NCI-H1694 treated with DMSO at 0.1 percent for 48 hours (cell line): Measurements from ENCODE around the gene TTC17.
"Not testable (repeated sequence)": the region's sequence is repeated elsewhere in the genome, so short reads cannot be mapped to it uniquely, and the experiment has no call there.

ENCODE experiments used
- DNase-seq: peaks from one replicate; lab custom pipeline; 2025; lab: John Stamatoyannopoulos, UW

Gene TTC17

DNA sequence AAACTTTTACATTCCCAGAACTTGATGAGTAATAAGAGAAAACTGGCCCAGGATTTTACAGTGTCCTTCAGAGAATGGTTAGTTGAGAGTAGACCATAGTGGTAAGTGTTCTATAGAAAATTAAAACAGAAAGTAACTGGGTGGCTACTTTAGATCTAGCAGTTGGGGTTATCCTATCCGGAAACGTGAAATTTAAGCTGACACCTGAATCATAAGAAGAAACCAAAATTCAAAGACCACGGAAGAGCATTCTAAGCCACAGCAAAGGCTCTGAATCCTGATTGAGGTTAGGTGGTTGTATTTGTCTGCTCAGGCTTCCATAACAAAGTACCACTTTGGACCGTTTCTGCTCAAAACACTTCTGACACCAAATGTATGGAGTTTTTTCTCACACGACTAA, 34.0 kb downstream of the TTC17 start:
- DNase-seq, result no peak

DNA sequence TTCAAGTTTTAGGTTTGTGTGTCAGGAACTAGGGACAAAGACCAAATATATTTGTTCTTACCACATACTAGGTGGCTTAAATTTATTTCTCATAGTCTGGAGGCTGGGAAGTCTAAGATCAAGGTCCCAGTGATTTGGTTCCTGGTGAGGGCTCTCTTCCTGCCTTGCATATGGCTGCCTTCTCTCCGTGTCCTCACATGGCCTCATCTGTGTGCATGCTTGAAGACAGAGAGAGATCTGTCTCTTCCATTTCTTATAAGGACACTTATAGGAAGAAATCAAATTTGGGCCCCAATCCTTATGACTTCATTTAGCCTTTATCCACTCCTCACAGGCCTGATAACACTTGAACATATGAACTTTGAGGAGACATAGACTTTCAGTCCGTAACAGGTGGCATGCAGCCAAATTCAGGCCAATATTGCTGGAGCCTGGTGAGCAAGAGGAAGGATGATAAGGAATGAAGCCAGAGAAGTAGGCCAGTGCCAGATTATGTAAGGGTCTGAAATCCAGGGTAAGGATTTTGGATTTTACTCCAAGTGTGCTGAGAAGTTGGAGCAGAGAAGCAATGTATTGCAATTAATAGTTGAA, 35.1 kb downstream of the TTC17 start:
- DNase-seq, result no peak

DNA sequence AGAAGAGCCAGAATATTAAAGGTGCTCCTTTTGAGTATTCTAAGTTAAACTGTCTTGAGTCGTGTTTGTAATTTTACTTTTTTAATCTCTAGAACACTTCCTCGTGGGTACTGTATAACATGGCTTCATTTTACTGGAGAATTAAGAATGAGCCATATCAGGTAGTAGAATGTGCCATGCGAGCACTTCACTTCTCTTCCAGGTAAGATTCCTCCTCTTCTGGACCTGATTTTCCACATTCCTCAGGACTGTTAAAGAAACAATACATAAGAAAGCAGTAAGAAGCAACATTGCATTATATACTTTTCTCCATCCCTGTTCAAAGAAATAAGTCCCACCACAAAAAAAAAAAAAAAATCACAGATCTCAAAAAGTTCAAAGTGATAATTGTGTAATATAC, 37.9 kb downstream of the TTC17 start:
- DNase-seq, result no peak

DNA sequence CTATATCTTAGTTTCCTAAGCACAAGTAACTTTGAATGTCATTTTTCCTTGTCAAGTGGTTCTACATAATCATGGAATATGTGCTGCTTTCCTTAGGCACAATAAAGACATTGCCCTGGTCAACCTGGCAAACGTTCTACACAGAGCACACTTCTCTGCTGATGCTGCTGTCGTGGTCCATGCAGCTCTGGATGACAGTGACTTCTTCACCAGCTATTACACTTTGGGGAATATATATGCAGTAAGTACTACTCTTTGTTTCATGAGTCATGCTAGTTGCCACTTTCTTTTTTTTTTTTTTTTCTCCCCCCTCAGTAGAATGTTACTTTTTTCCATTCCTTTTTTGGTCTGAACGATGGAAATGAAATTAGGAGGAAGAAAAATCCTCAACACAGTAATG, 38.5 kb downstream of the TTC17 start:
- no peak for DNase-seq

DNA sequence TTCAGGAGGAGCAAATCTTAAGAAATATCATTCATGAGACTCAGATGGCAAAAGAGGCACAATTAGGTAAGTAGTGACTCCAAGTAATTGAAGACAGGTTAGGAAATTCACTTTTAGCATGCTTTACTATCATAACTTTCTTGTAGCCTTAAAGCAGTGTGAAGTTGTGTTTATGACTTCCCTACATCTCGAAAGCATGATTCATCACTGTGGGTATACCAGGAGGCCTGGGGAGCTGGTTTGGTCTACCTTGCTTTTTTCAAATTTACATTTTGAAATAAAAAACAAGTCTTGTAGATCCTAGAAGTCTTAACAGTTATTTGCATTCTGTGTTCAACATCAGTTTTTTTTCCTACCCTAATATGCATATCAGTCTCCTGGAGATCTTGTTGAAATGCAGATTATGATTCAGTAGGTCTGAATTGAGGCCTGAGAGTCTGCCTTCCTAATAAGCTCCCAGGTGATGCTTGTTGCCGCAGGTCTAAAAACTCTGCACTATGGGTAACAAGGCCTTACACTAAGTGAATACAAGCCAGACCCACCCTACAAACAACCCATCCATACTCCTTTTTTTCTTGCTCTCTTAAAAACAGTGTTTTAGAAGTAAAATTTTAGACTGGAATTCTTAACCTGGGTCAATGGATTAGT, 41.4 kb downstream of the TTC17 start:
- no peak for DNase-seq

DNA sequence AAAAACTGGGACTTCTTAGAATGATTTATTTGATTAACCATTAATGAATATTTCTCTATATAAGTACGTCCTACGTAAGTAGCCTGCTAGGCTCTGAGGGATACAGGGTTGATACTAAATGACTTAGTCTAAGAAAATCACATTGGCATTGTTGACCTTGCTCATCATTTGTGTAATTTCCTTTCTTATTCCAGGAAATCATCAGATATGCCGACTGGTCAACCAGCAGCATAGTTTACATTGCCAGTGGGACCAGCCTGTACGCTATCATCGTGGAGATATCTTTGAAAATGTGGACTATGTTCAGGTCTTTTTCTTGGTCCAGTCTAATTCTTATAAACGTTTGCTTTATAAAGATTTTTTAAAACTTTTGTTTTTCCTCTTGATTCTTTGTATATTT, 42.5 kb downstream of the TTC17 start:
- no peak for DNase-seq

DNA sequence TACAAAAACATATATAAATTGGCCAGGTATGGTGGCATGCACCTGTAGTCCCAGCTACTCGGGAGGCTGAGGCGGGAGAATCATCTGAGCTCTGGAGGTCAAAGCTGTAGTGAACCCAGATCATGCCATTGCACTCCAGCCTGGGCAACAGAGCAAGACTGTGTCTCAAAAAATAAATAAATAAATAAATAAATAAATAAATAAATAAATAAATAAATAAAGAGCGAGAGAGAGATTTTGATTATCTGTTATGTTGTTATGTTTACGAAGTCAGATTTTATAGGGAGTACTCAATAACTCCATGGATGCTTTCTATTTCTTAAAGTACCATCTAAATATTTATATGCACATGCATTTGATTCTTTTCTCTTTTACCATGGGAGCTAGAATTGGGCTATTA, 43.1 kb downstream of the TTC17 start:
- DNase-seq, result not testable (repeated sequence)

DNA sequence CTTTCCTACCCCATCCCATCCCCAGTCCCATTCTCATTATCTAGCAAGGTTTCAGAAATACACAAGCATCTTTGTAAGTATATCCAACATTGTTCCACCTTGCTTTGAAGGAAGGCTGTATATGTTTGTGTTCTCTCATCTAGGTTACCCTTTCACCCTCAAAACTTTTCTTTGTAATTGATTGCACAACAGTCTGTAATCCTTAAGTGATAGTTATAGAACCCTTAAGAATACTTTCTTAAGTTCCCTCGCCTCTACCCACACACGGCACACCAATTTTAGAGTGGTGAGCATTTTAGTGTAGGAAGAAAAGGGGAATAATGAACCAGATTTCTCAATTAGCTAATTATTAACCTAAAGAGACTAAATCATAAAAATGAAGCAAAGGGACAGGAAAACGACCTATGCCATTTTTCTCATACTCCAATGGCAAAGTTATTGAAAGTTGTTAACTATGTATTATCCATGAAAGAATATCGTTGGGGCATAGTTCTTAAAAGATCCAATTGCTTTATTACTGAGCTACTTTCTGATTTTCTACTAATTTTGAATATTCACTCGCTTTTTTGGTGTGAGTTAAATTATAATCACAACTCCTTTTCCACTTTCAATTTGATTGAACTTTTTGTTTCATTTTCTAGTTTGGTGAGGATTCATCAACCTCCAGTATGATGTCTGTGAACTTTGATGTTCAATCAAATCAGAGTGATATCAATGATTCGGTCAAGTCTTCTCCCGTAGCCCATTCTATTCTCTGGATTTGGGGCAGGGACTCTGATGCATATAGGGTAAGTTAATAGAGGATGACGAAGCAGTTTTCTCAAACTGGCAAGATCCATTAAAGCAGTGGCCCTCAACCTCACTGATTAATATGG, 44.9 kb downstream of the TTC17 start:
- no peak for DNase-seq

DNA sequence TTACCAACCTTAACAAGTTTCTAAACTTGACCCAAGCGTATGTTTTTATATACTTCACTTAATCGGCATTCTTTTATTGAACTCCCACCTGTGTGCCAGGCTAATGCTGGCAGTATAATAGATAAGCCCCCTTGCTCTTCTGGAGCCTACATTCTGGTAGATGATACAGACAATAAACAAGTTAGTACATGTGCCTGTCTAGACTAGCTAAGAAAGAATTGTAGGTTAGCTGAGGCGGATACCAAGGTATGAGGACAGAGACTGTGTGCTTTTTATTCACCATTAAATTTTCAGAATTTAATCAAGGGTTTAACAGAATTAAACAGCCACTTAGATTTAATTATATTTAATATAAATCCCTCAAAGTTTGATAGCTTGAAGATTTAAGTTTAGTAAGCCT, 45.7 kb downstream of the TTC17 start:
- DNase-seq, result no peak

DNA sequence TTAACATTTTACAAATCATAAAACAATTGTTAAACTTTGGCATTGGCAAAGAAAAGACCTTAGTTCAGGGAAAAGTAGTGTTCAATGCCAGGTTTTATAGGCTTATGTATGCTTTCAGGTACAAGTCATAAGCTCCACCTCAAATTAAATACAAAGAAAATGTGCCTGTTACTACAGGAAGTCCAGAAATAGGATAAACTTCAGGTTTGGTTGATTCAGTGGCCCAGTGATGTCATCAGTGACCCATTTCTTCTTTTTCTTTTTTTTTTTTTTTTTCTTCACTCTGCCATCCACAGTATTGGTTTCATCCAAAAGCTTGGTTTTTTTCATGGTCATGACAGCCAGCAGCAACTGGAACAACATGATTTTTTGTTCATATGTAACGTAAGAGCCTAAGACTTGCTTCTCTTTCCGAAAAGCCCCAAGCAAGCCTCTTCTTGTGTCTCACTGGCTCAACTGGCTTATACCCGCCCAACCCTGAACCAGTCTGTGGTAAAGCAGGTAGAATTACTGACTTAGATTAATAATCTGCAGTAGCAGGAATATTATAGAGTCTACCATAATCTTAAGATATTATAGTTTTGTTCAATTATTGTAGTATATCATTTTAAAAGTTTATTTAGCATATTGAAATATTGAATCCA, 46.2 kb downstream of the TTC17 start:
- no peak for DNase-seq

DNA sequence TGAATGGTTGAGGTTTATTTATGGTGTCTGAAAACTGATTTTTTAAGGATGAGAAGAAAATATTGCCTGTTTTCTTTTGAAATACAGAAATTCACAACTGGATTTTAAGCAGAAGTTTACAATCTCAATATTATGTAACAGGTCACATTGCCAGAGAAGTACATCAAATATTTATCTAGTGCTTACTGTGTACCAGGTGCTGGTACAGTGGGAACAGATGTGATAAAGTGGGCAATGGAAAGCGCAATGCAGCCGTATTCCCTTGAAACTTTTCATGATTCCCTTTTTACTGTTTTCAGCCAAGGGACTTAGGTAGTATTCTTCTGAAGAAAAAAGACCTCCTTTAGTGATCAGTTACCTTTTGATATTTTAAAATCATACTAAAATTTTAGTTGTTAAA, 49.6 kb downstream of the TTC17 start:
- DNase-seq, result no peak

DNA sequence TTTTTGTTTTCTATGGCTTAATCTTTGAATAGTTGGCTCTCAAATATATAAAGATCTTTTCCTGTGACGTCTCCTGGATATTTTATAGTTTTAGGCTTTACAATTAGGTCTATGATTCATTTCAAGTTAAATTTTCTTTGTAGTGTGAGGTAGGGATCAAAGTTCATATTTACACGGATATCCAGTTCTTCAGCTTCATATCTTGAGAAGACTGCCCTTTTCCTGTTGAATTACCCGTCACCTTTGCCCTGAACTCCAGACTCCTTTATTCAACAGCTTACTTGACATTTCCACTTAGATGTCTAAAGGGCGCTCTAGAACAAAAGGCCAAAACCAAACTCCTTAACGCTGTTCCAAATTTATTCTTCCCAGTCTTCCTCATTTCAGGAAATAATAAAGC, 51.7 kb downstream of the TTC17 start:
- no peak for DNase-seq

DNA sequence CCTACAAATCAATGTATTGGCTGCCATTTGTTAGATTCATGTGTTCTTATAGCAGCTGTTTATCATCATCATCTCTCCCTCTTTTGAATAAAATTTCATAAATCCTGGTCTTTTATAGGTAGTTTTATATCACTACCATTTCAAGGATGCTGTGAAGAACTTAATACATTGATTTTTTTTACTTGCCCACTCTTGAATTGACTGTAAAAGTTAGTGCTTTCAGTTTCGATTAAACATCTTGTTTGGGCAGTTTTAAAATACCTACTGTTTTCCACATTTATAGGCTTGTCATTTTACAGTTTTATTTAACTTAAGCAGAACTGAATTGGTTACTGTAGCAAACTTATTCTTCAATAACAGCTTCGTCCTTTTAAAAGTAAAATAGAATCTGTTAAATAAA, 59.5 kb downstream of the TTC17 start:
- DNase-seq, result no peak

DNA sequence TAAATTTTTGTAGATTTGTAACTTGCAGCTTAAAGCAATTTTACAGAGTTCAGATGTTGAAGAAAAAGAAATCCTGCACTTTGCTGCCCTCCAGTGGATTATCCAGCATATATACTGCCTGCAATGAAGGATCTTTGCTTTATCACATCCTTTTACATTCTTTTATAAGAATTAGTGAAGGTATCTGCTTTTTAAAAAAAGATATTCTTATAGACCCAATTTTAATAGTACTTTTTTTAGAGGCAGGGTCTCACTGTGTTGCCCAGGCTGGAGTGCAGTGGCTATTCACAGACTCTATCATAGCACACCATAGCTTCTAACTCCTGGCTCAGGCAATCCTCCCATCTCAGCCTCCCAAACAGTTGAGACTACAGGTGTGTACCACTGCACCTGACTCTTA, 60.7 kb downstream of the TTC17 start:
- DNase-seq, result peak; percentile 12

DNA sequence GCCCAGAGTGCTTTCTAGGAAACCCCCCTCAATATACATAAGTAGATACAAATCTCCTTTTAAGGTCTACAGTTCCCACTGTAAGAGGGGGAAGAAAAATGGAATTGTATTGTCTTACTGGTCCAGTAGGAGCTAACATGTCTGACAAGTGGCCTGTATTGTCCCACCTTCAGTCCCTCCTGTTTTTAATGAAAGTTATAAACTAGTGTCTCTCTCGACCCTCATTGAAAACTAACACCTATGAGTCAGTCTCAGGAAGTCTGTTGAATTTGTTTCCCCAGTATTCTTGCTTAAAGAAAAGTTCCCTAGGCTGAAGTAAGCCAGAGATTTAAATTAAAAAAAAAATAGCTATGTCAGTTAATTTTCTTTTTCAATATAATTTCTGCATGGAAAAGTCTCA, 69.3 kb downstream of the TTC17 start:
- DNase-seq, result no peak

DNA sequence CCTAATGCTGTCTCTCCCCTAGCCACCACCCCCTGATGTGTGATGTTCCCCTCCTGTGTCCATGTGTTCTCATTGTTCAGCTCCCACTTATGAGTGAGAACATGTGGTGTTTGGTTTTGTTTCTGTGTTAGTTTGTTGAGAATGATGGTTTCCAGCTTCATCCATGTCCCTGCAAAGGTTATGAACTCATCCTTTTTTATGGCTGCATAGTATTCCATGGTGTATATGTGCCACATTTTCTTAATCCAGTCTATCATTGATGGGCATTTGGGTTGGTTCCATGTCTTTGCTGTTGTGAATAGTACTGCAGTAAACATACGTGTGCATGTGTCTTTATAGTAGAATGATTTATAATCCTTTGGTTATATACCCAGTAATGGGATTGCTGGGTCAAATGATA, 72.2 kb downstream of the TTC17 start:
- DNase-seq, result not testable (repeated sequence)

DNA sequence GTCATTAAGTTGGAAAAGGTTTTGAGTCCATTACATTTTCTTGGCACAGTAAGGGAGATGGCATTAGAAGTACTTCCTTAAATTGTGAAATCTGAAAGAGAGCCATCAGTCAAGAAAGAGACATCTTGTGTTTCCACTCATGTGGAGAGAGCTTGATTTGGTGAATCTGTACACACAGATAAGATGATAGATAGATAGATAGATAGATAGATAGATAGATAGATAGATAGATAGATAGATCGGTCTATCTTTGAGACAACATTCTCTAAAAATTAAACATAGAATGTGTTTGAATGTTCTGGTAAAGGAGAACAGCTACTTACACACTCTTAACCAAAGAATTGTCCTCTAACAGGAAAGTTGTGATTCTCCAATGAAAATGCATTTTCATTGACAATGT, 76.2 kb downstream of the TTC17 start:
- no peak for DNase-seq

DNA sequence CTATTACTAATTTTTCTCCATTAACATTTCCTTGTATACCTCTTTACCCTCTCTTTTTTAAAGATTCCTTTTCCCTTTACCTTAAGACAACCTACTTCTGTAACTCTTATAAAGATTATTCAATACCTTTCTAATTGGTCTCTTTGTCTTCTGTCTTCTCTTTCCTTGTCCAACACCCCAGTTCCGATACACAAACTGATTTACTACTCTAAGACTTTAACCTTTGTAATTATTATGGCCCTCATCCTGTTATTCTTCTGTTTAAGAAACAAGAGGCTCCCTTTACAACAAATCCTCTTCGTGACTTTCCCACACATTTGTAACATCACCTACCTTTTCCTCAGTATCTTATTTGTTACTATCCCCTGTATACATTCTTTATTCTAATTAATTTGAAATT, 81.8 kb downstream of the TTC17 start:
- DNase-seq, result no peak

DNA sequence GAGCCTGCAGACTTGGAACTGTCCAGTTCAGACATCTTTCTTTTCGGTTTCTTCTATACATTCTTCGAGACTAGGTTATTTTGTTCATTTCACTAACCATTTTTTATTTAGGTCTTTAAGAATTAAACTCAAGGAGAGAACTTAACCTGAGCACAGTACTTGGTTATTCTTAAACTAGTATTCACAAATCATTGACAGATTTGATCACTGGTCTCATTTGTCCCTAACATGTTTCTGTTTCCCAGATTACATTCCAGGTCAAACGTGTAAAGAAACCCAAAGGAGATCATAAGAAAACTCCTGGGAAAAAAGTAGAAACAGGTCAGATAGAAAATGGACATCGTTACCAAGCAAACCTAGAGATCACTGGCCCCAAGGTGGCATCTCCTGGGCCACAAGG, 85.1 kb downstream of the TTC17 start:
- DNase-seq, result no peak

DNA sequence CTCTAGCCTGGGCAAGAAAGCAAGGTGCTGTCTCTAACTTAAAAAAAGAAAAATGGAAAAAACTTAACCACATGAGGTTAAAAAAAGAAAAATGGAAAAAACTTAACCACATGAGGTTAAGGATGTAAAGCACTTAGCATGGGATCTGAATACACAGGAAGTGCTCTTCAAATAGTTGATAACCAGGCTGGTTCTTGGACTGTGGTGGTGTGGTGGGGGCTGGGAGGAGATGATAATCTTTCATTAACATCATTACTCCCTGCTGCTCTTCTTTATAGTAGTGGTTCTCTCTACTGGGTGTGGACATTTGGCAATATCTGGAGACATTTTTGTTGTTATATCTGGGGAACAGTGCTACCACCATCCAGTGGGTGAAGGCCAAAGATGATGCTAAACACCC, 88.4 kb downstream of the TTC17 start:
- DNase-seq, result no peak

DNA sequence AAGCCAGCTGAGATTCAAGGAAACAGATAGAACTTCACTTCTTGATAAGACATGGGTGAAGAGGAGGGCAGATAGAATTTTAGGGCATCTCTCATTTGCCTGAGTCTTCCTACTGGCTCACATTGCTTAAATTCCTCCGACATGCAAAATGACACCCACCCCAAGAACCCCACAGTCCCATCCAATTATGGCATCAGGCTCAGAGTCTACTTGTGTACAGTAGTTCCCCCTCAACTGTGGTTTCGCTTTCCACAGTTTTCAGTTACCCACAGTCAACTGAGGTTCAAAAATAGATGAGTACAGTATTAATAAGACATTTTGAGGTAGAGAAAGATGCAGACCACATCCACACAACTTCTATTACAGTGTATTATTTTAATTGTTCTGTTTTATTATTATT, 99.8 kb downstream of the TTC17 start:
- DNase-seq, result no peak

DNA sequence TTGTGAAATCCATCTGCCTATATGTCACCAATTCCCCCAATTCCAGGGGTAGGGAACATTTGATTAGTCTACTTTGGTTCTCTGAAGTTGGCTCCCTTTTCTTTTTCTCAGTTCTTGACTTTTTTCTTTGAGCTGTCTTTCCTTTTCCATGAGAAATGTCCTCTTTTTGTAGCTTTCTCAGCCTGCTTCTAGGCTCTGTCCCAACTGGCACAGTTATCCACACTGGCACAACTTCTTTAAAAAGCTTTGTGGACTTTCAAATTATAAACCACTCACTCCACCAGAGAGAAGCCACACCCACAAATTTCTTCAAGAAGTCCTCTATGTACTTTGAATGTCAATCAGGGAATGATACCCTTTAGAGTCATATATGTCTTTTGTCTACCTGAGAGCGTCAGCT, 100.5 kb downstream of the TTC17 start:
- DNase-seq, result no peak

DNA sequence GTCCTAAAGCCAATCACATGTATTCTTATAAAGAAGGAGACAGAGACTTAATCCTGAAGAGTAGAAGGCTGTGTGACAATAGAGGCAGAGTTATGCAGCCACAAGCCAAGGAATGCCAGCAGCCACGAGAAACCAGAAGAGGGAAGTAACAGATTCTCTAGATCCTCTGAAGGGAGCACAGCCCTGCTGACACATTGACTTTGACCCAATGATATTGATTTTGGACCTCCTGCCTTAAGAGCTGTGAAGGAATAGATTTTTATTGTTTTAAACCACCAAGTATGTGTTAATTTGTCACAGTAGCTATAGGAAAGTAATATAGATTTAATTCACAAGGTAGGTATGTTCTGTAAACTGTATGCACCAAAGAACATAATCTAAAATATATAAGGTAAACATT, 103.6 kb downstream of the TTC17 start:
- DNase-seq, result no peak
